GM18868 (cell line): Measurements from ENCODE around the gene SYNRG.

ENCODE experiments used
- ATAC-seq: cut with Tn5 transposase; IDR thresholded peaks from one replicate; pipeline ENCODE4 v1.9.1; 2021; ENCODE audit warnings: mild to moderate bottlenecking, moderate library complexity; ENCODE audit not compliant: unreplicated experiment

The SYNRG gene

GRCh38 chr17:37604556-37604955 is 4.7 kb downstream of the SYNRG start:
- no peak for ATAC-seq

GRCh38 chr17:37598145-37598544 is 11.1 kb downstream of the SYNRG start:
- no peak for ATAC-seq

- no peak for ATAC-seq
Measured at GRCh38 chr17:37592291-37592690, 16.9 kb downstream of the SYNRG start.

GRCh38 chr17:37585066-37585465 is 24.2 kb downstream of the SYNRG start:
- ATAC-seq = no peak

GRCh38 chr17:37576281-37576680 is 32.9 kb downstream of the SYNRG start:
- ATAC-seq = no peak

- ATAC-seq = no peak
Measured at GRCh38 chr17:37574427-37574826, 34.8 kb downstream of the SYNRG start.

GRCh38 chr17:37571674-37572073 is 37.5 kb downstream of the SYNRG start:
- no peak for ATAC-seq

GRCh38 chr17:37570527-37571093 is 38.6 kb downstream of the SYNRG start:
- no peak for ATAC-seq

- ATAC-seq = no peak
Measured at GRCh38 chr17:37568350-37569053, 40.7 kb downstream of the SYNRG start.

GRCh38 chr17:37567538-37567937 is 41.7 kb downstream of the SYNRG start:
- no peak for ATAC-seq

- ATAC-seq = no peak
Measured at GRCh38 chr17:37567137-37567536, 42.1 kb downstream of the SYNRG start.

GRCh38 chr17:37564252-37564651 is 45.0 kb downstream of the SYNRG start:
- ATAC-seq = no peak

- no peak for ATAC-seq
Measured at GRCh38 chr17:37562016-37562745, 47.0 kb downstream of the SYNRG start.

GRCh38 chr17:37558299-37558698 is 50.9 kb downstream of the SYNRG start:
- ATAC-seq = no peak

- no peak for ATAC-seq
Measured at GRCh38 chr17:37557482-37557881, 51.7 kb downstream of the SYNRG start.

GRCh38 chr17:37555386-37555785 is 53.8 kb downstream of the SYNRG start:
- no peak for ATAC-seq

- ATAC-seq = no peak
Measured at GRCh38 chr17:37553401-37553966, 55.7 kb downstream of the SYNRG start.

GRCh38 chr17:37551788-37552187 is 57.4 kb downstream of the SYNRG start:
- ATAC-seq = no peak

GRCh38 chr17:37547986-37548385 is 61.2 kb downstream of the SYNRG start:
- no peak for ATAC-seq

- no peak for ATAC-seq
Measured at GRCh38 chr17:37546302-37546701, 62.9 kb downstream of the SYNRG start.

- ATAC-seq = no peak
Measured at GRCh38 chr17:37545486-37545885, 63.7 kb downstream of the SYNRG start.

GRCh38 chr17:37543637-37544052 is 65.6 kb downstream of the SYNRG start:
- no peak for ATAC-seq
